RPMI7951 (cell line): ENCODE measurements around the gene LINC00237. TPM values are rescaled to one million over a fixed set of nuclear protein-coding genes. Genes with fewer than 3 reads are reported as not detected.
A peak's percentile ranks its signal among the peaks of the same experiment; 100 is the strongest.

Experiments
- DNase-seq: peaks from one replicate; pipeline ENCODE4 v3.0.0-alpha.2; 2012; ENCODE audit warnings: low read depth
- total RNA-seq: library from RNA; depleted of rRNA; stranded (reverse); fragments of >200 nt; shearing (Covaris generic); gene quantifications from 2 replicates; pipeline ENCODE4 v1.2.3, GENCODE V29; 2014; rRNA removed

LINC00237 gene
- total RNA-seq, 1 experiment from 2014 or later: not detected

DNA sequence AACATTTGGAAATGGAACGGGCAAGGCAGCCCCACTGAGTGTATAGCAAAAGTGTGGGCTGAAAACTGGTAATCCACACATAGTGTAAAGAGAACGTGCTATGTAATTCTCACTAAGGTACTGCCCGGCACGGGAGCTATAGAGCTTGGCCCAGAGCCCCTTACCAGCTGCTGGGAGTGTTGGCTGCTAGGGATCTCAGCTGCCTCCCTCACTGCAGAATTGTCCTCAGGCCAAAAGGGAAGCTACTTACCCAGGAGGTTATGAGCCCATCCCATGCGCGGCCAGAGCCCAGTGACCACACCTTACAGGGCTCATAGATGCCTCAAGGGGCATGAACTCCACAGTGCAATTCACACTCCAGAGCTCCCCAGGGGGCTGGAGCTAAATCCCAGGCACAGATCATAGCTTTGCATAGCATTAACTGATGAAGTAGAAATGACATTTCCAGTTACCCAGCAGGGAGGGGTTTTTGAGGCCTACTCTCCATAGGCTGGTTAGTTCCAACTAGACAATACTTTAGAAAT, 56.8 kb downstream of the LINC00237 start:
- no peak for DNase-seq

DNA sequence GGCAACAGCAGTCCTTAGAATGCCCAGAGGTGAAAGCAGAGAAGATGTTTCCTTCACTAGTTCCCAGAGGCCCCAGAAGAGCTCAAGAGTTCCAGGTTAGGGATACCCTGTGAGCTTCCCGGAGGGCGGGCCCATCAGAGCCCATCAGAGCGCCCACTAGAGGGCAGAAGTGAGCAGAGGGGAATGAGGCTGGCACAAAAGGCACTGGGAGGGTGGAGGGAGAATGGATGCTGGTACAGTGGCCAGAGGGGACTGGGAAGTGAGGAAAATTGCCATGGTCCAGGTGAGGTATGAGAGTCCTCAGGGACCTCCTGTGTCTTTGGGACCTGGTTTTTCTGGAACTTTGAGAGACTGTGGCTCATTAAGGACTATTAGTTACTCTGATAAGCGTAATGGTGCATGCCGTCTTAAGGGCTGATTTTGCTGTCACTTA, 57.3 kb downstream of the LINC00237 start:
- peak; percentile 17 for DNase-seq

DNA sequence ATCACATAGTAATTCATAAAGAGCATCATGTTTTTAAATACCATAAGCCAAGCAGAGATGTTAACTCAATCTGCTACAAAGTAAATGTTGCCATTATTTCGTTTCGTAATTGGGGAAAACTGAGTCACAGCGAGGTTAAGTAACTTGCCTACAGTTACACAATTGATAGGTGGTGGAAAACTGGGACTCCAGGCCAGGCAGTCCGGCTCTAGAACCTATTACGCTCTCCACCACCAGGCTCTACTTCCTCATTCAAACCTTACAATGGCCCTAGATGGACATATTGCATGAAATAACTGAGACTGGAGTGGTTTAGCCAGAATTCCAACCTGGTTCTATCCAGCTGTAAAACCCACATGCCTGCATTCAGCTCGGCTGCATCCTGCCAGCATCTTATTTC, 58.2 kb downstream of the LINC00237 start:
- no peak for DNase-seq

DNA sequence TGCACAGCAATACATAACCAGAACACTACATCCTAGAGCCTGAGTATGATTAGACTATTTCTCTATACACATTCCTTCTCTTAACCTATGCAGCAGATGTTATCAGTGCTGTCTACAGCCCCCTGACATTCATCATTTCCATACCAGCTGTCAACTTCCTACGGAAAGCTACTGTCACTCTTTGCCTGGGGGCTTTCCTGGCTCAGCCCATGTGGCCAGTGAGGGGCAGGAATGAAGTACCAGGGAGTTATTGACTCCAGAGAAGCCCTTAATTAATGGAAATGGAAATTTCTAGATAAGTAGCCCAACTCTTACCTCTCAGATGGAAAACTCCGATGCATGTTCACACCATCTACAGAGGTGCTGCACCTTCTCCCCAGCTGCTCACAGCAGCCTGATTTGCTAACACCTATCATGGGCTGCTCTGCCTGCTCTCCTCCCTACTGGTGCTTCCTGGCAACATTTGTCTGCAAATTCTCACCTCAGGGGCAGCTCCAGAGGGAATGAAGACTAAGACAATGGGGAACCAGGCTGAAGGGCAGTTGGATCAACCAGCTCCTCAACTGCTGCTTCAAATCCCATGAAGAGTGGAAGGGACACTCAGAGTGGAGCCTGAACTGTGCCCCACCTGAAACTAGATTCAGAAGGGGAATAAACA, 59.6 kb downstream of the LINC00237 start:
- DNase-seq: peak; percentile 22

Other genes starting within 250 kb of the LINC00237 start
- 13.0 and 15.7 TPM in 2 replicates for gene KIZ, start 19.7 kb upstream of the LINC00237 start, total RNA-seq
- gene XRN2, start 197.0 kb upstream of the LINC00237 start, total RNA-seq: 128 and 151 TPM in 2 replicates